NCI-H226 (cell line): ENCODE data around the gene RAB44.

Experiments used
- DNase-seq: peaks from one replicate; pipeline ENCODE4 v3.0.0-alpha.2; 2015

Gene RAB44

DNA sequence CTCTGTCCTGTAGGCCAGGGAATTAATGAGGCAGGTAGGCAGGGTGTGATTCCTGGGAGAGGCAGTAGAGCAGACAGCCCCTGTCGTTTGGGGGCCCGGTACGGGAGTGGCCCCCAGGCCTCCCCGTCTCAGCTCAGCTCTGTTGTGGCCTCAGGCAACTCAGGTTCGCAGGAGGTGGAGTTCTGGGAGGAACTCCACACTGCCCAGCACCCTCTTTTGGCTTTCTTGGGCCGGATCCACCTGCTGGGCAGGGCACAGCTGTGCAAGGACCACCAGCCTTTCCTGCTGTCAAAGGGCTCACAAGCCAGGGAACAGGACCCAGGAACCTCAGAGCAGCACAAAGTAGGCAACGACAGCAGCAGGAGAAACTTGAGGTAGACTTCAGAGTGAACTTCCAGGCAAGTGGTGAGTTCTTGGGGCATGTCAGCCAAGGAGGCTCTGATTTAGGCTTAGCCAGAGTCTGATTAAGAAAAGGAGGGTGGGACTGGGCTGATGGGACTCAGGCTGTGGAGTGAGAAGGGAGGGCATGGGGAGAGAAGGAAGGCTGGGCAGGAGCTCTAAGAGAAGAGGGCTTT, 36.9 kb downstream of the RAB44 start:
- DNase-seq = no peak

DNA sequence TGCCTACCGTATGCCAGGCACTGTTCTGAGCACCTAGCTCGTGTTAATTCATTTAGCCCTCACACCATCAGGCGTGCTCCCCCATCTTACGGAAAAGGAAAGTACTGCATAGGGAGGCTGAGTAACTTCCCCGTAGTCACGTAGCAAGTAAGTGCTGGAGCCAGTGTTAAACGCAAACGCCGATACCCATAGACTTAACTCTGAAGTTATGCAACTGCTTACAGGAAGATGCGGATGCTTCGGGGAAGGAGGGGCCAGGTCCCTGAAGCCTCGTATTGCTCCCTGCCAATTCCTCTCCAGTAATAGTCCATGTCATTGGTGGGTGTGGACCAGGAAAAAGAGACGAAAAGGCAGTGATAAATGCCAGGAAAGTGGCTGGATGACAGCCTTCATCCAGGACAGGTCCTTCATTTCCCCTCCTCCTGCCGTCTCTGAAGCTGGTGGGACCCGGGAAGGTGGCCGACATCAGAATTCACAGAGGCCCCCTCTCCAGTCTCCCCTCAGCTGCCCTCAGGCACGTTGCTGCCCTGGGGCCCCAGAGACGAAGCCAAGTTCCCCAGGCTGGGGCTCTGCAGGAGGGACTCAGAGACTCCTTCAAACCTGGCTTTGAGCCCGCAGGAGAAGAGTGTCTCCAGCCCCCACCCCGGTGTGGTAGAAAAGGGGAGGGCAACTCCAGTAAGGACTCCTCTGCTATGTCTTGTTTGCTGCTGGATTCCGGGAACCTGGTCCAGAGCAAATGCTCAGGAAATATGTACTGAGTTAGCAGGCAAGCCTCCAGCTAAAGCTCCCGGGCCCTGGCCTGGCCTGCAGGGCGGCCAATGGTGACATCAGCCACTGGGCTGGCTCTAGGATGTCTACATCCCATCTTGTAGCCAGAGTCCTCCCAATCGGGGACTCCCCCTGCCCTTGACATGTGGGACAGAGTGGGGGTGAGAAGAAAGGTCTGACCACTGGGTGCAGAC, 37.8 kb downstream of the RAB44 start:
- peak; percentile 81 for DNase-seq

- no peak for DNase-seq
Observed at GRCh38 chr6:36737043-36737785, 39.6 kb downstream of the RAB44 start.

DNA sequence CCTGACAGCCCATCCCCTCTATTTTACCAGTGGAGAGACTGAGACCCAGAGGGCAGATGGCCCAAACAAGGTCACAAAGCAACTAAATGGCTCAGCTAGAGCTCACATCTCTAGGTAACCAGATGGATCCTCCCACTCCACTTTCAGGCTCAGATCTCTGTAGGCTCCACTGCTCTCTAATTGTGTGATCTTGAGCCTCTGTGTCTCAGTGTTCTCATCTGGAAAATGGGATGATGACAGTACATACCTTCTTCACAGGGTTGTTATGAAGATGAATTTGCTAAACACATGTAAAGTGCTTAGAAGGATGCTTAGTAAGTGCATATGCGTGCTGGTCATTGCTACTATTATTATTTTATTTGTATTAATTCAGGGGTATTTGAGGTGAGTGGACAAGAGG, 40.5 kb downstream of the RAB44 start:
- DNase-seq = no peak

DNA sequence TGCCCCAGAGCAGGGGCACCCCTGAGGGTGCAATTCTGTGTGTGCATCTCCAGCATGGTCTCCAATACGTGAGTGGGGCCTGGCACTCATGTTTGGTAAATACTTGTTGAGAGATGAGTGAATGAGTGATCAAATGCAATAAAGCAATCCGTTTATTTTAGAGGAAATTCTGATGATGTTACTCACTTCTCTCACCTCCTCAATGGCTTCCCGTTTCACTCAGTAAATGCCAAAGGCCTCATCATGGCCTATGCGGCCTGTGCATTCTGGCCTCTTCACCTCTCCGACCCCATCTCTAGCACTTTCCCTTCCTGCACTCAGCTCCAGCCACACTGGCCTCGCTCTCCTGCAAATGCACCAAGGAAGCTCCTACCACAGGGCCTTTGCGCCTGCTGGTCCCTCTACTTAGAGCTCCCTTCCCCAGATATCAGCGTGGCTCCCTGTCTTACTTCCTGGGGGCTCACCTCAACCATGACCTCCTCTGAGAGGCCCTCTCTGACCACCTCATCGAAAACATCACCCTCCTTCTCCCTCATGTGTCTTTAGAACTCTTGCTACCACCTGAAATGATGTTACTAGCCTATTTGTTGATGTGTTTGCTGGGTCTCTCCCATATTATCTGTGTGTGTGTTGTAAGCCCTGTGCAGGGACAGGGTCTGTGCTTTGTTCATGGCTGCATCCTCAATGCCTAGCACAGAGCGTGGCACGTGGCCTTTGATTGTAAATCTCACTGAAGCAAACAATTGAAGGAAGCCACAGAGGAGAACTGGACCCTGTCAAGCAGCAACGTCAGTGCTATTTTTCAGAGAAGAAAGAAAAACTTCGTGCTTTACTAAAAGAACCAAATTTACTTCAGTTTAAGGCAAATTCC, 42.6 kb downstream of the RAB44 start:
- no peak for DNase-seq

DNA sequence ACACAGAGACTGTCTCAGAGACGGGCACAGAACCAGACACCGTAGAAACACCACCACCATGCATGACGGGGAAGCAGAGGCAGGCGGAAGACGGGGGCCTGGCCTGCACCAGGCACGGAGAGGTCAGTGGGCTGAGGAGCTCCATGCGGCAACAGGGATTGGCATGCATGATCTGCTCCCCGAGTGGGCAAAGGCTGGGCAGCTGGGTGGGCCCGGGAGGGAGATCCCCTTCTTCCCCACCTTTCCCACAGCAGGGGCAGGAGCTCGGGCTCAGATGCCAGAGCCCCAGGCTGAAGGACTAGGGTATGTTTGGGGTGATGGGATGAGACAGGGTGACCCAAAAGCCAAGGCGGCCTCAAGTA, 43.2 kb downstream of the RAB44 start:
- DNase-seq = no peak

GRCh38 chr6:36742146-36742545, 44.5 kb downstream of the RAB44 start:
- no peak for DNase-seq

- no peak for DNase-seq
Observed at GRCh38 chr6:36743032-36743431, 45.4 kb downstream of the RAB44 start.

- no peak for DNase-seq
Observed at GRCh38 chr6:36743538-36744303, 46.1 kb downstream of the RAB44 start.

DNA sequence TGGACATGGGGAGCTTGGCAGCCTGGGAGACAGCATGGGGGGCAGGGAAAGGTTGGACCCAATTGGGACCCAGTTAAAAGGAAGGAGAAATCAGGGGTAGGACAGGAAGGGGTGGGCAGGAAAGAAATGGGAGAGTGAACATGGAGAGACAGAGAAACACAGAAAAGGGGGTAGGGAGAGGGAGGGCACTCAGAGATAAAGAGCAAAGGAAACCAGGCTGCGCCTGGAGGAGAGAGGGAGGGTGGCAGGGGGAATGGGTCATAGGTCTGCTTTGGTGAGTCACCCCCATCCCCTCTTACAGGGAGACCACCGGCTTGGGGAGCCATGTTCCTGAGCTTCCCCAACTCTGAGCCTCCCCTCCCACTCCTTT, 46.7 kb downstream of the RAB44 start:
- no peak for DNase-seq

- DNase-seq = no peak
Observed at GRCh38 chr6:36745283-36745682, 47.7 kb downstream of the RAB44 start.

DNA sequence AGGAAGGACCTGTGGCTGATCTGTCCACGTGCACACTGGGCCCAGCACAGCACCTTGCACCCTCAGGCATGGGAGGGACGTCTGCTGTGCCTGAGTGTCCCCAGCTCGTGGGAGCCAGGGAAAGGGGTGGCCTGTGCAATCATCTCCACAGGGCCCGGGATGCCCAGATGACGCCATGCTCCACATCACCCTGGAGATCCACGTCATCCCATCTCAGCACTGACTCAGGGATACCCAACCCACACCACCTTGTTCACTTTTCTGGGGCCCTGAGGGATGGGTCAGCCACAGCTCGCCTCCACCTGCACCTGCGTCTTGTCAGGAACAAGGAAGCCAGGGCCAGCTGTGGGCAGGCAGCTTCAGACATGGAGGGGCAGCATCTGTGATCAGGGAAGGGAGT, 48.2 kb downstream of the RAB44 start:
- DNase-seq = no peak

DNA sequence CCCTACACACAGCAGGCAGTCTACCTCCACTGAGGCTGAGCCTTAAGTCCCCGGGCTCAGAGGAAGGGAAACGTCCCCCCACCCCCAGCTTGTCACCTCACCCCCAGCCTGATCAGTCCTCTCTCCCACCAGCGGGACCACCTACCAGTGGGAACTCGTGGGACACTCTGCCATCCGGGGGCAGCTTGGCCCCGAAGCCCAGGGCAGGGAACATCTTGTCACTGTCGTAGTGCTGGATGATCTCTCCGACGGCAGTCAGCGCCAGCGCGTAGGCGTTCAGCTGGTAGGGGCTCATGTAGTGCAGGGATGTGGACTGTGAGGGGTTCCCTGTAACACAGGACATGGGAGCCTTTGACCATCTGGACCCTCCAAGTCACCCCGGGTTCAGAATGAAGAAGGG, 48.6 kb downstream of the RAB44 start:
- no peak for DNase-seq

- no peak for DNase-seq
Observed at GRCh38 chr6:36749829-36750489, 52.3 kb downstream of the RAB44 start.

- DNase-seq = peak; percentile 62
Observed at GRCh38 chr6:36751091-36751490, 53.5 kb downstream of the RAB44 start.

DNA sequence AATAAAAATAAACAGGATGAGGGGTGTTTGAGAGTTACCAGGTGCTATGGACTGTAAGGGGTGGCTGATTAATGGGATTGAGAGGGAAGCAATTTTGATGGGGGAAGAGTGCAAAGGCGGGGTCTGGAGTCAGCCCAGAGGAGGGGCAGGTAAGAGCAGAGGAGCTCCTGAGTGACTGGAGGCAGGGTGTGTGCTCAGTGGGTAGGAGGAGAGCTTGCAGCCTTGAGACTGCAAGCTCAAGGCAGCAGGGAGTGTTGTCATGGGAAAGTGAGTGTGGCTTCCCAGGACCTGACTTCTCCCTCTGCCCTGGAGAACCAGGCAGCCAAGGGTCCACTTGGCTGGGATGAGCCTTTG, 54.2 kb downstream of the RAB44 start:
- no peak for DNase-seq

DNA sequence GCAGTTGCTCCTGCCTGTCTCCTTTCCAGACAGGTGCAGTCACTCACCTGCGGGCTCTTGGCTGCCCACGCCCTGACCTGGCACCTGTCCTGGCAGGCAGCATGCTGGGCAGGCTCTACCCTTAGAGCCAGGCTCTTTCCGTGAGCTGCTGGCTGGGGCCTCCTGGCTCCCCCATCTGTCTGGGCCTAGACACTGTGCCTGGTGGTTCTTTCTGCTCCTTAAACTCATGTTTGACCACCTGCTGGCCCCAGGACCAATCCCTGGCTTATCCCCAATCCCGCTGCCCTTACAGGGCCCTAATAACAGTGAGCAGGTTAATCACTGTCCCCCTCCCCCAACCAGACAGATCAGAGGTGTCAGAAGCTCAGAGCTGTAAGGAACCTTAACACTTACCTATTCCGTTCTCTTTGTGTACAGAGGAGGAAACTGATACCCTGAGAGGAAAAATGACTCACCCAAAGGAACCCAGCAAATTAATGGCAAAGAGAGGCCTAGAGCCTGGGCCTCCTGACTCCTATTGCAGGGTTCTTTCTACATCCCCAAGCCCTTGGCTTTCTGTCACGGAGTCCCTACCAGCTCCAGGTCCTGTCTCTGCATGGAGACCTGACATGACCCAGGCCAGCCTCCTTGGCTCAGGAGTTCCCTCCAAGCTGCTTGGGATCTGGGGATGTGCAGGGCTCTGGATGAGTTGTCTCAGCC, 54.7 kb downstream of the RAB44 start:
- DNase-seq = no peak

GRCh38 chr6:36752886-36753506, 55.4 kb downstream of the RAB44 start:
- DNase-seq = no peak

DNA sequence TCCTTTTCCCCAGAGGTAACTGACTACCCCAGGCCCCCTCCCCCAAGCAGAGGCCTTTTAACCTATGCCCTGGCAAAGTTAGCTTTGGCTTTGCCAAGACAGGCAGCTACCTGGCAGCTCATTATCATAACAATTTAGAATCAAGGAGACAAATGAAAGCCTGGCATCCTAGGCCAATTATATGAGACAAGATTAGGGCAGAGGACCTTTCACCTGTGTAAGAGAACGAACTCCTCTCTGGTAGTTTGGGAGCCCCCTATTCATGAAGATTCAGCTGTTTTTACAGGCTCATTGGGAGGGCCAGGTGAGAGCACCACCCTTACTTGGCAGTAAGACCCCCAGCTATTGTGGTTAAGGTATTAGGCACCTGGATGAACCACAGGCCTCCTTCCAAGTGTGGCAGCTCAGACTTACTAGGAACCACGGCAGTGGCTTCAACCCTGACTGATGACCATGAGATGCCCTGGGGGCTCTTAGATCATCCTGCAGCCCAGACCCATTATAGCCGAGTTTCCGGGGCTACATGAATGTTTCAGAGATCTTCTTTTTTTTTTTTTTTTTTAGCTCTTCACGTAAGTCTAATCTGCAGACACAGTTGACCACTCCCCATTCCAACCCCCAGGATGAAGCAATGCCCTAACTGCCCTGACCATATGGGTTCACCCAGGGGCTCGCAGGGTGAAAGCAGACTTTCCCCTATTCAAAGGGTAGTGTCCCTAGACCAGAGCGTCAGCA, 56.2 kb downstream of the RAB44 start:
- DNase-seq = no peak
